Smooth muscle cell (in vitro differentiated cells): ENCODE data around the gene NR3C2. TPM values are rescaled to one million over a fixed set of nuclear protein-coding genes. Genes with fewer than 3 reads are reported as not detected.
A peak's percentile ranks its signal among the peaks of the same experiment; 100 is the strongest.

ENCODE experiments used
- DNase-seq: peaks from one replicate; lab custom pipeline; 2025; ENCODE audit not compliant: unreplicated experiment; lab: John Stamatoyannopoulos, UW
- H2AFZ ChIP-seq: fragments of 200-600 bp; sonication (generic); 2 replicates; pipeline ENCODE4 v1.6.0; 2016; ENCODE audit warnings: antibody characterized with exemption, low read depth, mild to moderate bottlenecking
- H3F3A ChIP-seq: fragments of 200-600 bp; sonication (generic); 2 replicates; pipeline ENCODE4 v1.6.0; 2017; ENCODE audit warnings: antibody characterized with exemption, low read depth
- H3K27ac ChIP-seq: fragments of 200-600 bp; sonication (generic); 2 replicates; pipeline ENCODE4 v1.5.1; 2016; ENCODE audit warnings: low read depth, mild to moderate bottlenecking
- H3K27me3 ChIP-seq: fragments of 200-600 bp; sonication (generic); 2 replicates; pipeline ENCODE4 v1.6.1; 2016; ENCODE audit warnings: low read depth, mild to moderate bottlenecking
- H3K36me3 ChIP-seq: fragments of 200-600 bp; sonication (generic); 2 replicates; pipeline ENCODE4 v1.5.1; 2016; ENCODE audit warnings: low read depth
- H3K4me1 ChIP-seq: fragments of 200-600 bp; sonication (generic); 2 replicates; pipeline ENCODE4 v1.5.1; 2016; ENCODE audit warnings: low read depth
- H3K4me2 ChIP-seq: fragments of 200-600 bp; sonication (generic); 2 replicates; pipeline ENCODE4 v1.6.0; 2016; ENCODE audit warnings: mild to moderate bottlenecking
- H3K4me3 ChIP-seq: fragments of 200-600 bp; sonication (generic); 2 replicates; pipeline ENCODE4 v1.5.1; 2016; ENCODE audit warnings: mild to moderate bottlenecking
- H3K79me2 ChIP-seq: fragments of 200-600 bp; sonication (generic); 2 replicates; pipeline ENCODE4 v1.6.0; 2016; ENCODE audit warnings: low read depth, mild to moderate bottlenecking
- H3K9ac ChIP-seq: fragments of 200-600 bp; sonication (generic); 2 replicates; pipeline ENCODE4 v1.6.0; 2016; ENCODE audit warnings: low read depth
- H3K9me3 ChIP-seq: fragments of 200-600 bp; sonication (generic); replicated peaks from 2 replicates; pipeline ENCODE4 v1.5.1; 2016; ENCODE audit warnings: low read depth
- H4K20me1 ChIP-seq: fragments of 200-600 bp; sonication (generic); 2 replicates; pipeline ENCODE4 v1.6.0; 2016; ENCODE audit warnings: low read depth
- CTCF ChIP-seq: fragments of 200-600 bp; sonication (generic); IDR thresholded peaks from 2 replicates; pipeline ENCODE4 v1.5.1; 2017; ENCODE audit warnings: borderline replicate concordance, mild to moderate bottlenecking, antibody characterized with exemption; ENCODE audit not compliant: insufficient read depth, poor library complexity, severe bottlenecking
- WGBS: methylation state at CpG from one replicate; pipeline ENCODE4 v1.1.7; 2016; ENCODE audit warnings: low lambda C conversion rate; 5-methylcytosine and 5-hydroxymethylcytosine counted together
- polyA plus RNA-seq: library from polyadenylated mRNA; unstranded; fragments of >200 nt; fragmentation: Nextera tagmentation; extraction: Ambion mirVana; gene quantifications from 2 replicates; pipeline ENCODE4 v1.2.1, GENCODE V29; 2016
- total RNA-seq: library from RNA; depleted of rRNA; stranded (reverse); fragments of >200 nt; gene quantifications from 2 replicates; pipeline ENCODE4 v1.2.3, GENCODE V29; 2014

NR3C2 gene
- total and polyA plus RNA-seq, 2 experiments from 2014 or later, result 0.09 TPM; not detected in 1

- Histone ChIP-seq H3K4me2 (no peak overlapping the region), H3F3A (peaks cover 8% of the 10 kb centered on the region), H3K27ac (no peak overlapping the region), H4K20me1 (no peaks in the 10 kb centered on the region), H3K79me2 (no peaks in the 10 kb centered on the region), H3K27me3 (peaks cover 51% of the 10 kb centered on the region), H3K36me3 (no peaks in the 10 kb centered on the region), H3K4me1 (no peaks in the 10 kb centered on the region), H3K4me3 (no peak overlapping the region), H3K9me3 (no peaks in the 10 kb centered on the region), H2AFZ (no peak overlapping the region), H3K9ac (no peak overlapping the region)
- no peak for TF ChIP-seq CTCF
- DNase-seq, result no peak
- WGBS, result 86% methylated on average over 2 of the region's 2 CpGs
Observed at GRCh38 chr4:148449921-148450320, 7.7 kb upstream of the NR3C2 start.

GRCh38 chr4:148448141-148448540 lies 5.9 kb upstream of the NR3C2 start:
- Histone ChIP-seq H3K9me3 (no peaks in the 10 kb centered on the region), H3K4me1 (no peaks in the 10 kb centered on the region), H3K27me3 (peaks cover 68% of the 10 kb centered on the region), H3K9ac (no peak overlapping the region), H3F3A (peaks cover 8% of the 10 kb centered on the region), H3K79me2 (no peaks in the 10 kb centered on the region), H3K4me2 (no peak overlapping the region), H3K36me3 (no peaks in the 10 kb centered on the region), H3K27ac (no peak overlapping the region), H2AFZ (no peak overlapping the region), H3K4me3 (no peak overlapping the region), H4K20me1 (no peaks in the 10 kb centered on the region)
- no peak for DNase-seq
- no peak for TF ChIP-seq CTCF

GRCh38 chr4:148447681-148448080 lies 5.5 kb upstream of the NR3C2 start:
- Histone ChIP-seq H2AFZ (no peak overlapping the region), H3K27ac (no peak overlapping the region), H3K4me2 (no peak overlapping the region), H3K36me3 (no peaks in the 10 kb centered on the region), H3F3A (peaks cover 8% of the 10 kb centered on the region), H3K9me3 (no peaks in the 10 kb centered on the region), H3K27me3 (peaks cover 68% of the 10 kb centered on the region), H3K9ac (no peak overlapping the region), H4K20me1 (no peaks in the 10 kb centered on the region), H3K79me2 (no peaks in the 10 kb centered on the region), H3K4me1 (no peaks in the 10 kb centered on the region), H3K4me3 (no peak overlapping the region)
- no peak for TF ChIP-seq CTCF
- WGBS, result 37% methylated on average over 8 of the region's 8 CpGs
- DNase-seq, result no peak

- H3K4me2 ChIP-seq, result peak overlapping the region; percentile 93
- no peak overlapping the region for H3K27ac ChIP-seq
- H3K4me1 ChIP-seq, result peaks cover 4% of the 10 kb centered on the region
- peaks cover 8% of the 10 kb centered on the region for H3F3A ChIP-seq
- 7% methylated on average over 13 of the region's 13 CpGs for WGBS
- H2AFZ ChIP-seq, result no peak overlapping the region
- H3K79me2 ChIP-seq, result no peaks in the 10 kb centered on the region
- H3K4me3 ChIP-seq, result peak overlapping the region; percentile 81
- H3K36me3 ChIP-seq, result no peaks in the 10 kb centered on the region
- H3K9me3 ChIP-seq, result no peaks in the 10 kb centered on the region
- peaks cover 82% of the 10 kb centered on the region for H3K27me3 ChIP-seq
- no peak for TF ChIP-seq CTCF
- no peak for DNase-seq
- no peak overlapping the region for H3K9ac ChIP-seq
- no peaks in the 10 kb centered on the region for H4K20me1 ChIP-seq
Observed at GRCh38 chr4:148445860-148446330, 3.7 kb upstream of the NR3C2 start.
